Neural crest cell (in vitro differentiated cells): Measurements from ENCODE around the gene ADSS1. TPM values are rescaled to one million over a fixed set of nuclear protein-coding genes. Genes with fewer than 3 reads are reported as not detected.

ENCODE experiments used
- DNase-seq: peaks from one replicate; pipeline ENCODE4 v3.0.0; 2021; ENCODE audit warnings: low read depth, mixed read lengths, low spot score
- H3K27ac Mint-ChIP-seq: one replicate; pipeline ENCODE4 v1.8.0; 2021; ENCODE audit warnings: mild to moderate bottlenecking, mixed read lengths; ENCODE audit not compliant: unreplicated experiment
- H3K27me3 Mint-ChIP-seq: 2 replicates; pipeline ENCODE4 v1.8.0; 2021; ENCODE audit warnings: low read depth, mild to moderate bottlenecking, mixed read lengths
- H3K36me3 Mint-ChIP-seq: 2 replicates; pipeline ENCODE4 v1.8.0; 2021; ENCODE audit warnings: low read depth, mild to moderate bottlenecking, mixed read lengths
- H3K4me1 Mint-ChIP-seq: 2 replicates; pipeline ENCODE4 v1.8.0; 2021; ENCODE audit warnings: mixed read lengths
- H3K4me3 Mint-ChIP-seq: one replicate; pipeline ENCODE4 v1.8.0; 2021; ENCODE audit warnings: mild to moderate bottlenecking, mixed read lengths
- H3K9me3 Mint-ChIP-seq: 2 replicates; pipeline ENCODE4 v1.8.0; 2021; ENCODE audit warnings: mixed read lengths
- total RNA-seq: library from RNA; stranded (reverse); gene quantifications from 2 replicates; pipeline ENCODE4 v1.2.1, GENCODE V29; 2021
- TF ChIP-seq, protein P1 (sequence below): fragments of 200-600 bp; sonication (generic); conservative IDR thresholded peaks from 2 replicates; pipeline ENCODE4 v1.5.0; 2021; ENCODE audit warnings: antibody characterized with exemption, mild to moderate bottlenecking

Gene ADSS1
- total RNA-seq, 1 donor from 2014 or later = 5.0 TPM

DNA sequence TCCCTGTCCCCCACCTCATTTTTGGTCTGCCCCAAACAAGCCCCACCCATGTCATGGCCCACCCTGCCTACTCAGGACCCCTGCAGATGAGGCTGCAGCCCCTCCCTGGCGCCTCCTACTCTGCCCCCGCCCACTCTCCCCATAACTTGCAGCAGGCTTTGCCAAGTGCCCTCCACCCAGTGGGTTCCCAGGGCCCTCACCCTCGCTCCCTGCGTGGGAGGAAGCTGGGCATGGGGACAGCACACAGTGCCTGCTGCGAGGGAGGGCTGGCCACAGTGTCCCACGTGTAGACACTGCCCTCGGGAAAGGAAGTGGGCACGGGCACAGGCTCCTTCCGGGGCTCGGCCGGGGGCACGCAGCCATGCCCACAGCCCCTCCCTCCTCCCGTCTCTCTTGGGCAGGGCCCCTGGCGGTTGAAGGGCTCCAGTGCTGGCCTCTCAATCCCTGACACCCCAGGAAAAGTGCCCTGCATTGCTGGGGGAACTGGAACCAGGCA lies 62.1 kb downstream of the ADSS1 start:
- Mint-ChIP-seq H3K4me3 (no peak overlapping the region), H3K9me3 (no peaks in the 10 kb centered on the region), H3K27ac (no peak overlapping the region), H3K36me3 (no peaks in the 10 kb centered on the region), H3K27me3 (no peaks in the 10 kb centered on the region), H3K4me1 (no peaks in the 10 kb centered on the region)
- TF ChIP-seq, protein P1, sequence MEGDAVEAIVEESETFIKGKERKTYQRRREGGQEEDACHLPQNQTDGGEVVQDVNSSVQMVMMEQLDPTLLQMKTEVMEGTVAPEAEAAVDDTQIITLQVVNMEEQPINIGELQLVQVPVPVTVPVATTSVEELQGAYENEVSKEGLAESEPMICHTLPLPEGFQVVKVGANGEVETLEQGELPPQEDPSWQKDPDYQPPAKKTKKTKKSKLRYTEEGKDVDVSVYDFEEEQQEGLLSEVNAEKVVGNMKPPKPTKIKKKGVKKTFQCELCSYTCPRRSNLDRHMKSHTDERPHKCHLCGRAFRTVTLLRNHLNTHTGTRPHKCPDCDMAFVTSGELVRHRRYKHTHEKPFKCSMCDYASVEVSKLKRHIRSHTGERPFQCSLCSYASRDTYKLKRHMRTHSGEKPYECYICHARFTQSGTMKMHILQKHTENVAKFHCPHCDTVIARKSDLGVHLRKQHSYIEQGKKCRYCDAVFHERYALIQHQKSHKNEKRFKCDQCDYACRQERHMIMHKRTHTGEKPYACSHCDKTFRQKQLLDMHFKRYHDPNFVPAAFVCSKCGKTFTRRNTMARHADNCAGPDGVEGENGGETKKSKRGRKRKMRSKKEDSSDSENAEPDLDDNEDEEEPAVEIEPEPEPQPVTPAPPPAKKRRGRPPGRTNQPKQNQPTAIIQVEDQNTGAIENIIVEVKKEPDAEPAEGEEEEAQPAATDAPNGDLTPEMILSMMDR = no peak
- DNase-seq = no peak

DNA sequence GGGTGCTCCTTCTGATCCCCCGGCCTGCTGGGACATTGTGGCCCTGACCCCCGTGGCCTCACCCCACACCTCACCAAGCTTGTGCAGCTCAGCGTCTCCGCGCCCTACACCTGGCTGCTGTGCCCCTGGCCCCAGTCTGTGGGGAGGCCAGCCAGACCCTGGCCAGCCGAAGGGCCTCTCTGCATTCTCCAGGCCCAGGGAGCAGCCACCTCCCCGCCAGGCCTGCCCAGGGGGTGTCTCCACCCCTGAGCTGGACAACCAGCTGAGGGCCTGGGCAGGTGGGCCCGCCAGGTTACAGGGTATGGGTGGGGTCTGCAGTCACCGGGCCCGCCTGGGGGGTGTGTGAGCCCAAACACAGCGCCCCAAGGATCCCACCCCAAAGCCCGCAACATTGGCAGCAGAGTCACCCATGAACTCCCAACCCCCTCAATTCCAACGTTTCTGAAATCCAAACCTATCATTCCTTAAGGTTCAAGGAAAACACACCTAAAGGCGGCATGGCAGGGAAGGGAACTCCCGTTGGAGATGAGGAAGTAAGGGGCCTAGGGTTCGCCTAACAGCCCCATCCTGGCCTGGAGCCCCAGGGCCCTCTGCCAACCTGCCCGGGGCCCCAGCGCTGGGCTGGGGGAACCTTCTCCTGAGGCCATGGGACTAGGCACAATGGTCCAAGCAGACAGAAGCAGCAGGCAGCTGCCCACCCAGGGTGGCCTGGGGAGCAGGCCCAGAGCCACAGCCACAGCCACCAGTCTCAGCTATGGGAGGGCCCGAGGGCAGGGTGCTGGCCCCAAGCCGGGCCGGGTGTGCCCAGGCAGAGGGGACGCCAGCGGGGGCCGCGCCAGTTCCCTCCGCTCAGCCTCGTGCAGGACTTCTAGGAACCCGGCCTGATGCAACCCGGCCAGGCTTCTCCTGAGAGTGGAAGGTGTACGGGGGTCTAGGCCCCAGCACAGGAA lies 63.0 kb downstream of the ADSS1 start:
- TF ChIP-seq, protein P1 = no peak
- DNase-seq = no peak

DNA sequence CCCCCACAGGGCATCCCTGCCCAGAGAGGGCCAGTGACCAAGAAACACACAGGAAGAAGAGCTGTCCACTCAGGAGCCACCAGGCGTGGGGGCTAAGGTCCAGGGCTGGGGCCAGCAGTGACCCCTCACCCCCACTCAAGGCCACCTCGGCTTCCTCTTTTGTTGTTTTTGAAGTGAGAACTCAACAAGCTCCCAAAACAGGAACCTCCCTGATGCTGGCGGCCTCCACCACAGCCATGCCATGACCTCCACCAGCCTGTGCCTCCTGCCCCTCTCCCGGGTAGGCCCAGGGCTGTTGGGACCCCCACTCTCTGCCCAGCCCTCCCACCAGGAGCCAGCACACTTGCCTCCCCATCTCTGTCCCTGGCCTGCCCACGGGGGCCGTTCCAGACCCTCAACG lies 63.7 kb downstream of the ADSS1 start:
- no peak for DNase-seq
- Mint-ChIP-seq H3K36me3 (no peaks in the 10 kb centered on the region), H3K9me3 (no peaks in the 10 kb centered on the region), H3K27me3 (no peaks in the 10 kb centered on the region), H3K4me1 (peaks cover under 1% of the 10 kb centered on the region), H3K4me3 (no peak overlapping the region), H3K27ac (no peak overlapping the region)
- TF ChIP-seq, protein P1 = no peak

More for the DNA sequence above, 63.0 kb downstream of the ADSS1 start:
- Mint-ChIP-seq H3K27me3 (no peaks in the 10 kb centered on the region), H3K4me1 (no peaks in the 10 kb centered on the region), H3K9me3 (no peaks in the 10 kb centered on the region), H3K36me3 (no peaks in the 10 kb centered on the region), H3K27ac (no peak overlapping the region), H3K4me3 (no peak overlapping the region)

DNA sequence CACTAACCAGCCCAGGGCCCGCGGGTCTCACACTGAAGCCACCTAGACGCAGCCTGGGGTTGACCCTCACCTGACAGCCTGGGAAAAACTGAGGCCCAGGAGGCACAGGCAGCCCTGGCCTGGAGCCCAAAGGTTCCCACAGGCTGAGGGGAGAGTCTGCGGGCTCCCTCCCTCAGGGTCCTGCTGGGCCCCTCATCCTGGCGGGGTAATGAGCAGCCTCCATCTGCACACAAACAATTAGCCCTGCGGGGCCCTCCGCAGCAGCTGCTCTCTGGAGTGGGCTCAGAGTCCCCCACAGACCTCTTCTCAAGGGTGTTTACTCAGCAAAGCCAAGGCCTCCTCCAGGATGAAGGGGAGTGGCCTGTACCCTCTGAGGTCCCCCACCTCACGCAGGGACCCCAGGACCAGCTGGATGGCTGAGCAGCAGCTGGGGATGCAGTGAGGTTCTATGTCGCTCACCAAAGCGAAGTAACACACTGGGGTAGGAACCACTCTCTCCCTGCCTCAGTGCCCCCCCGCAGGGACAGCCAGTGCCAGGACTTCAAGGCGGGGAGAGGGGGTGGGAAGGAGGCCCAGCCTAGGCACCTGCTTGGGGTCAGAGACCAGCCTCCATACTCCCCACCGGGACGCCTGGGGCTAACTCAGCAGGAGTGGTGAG lies 64.3 kb downstream of the ADSS1 start:
- TF ChIP-seq, protein P1 = no peak
- Mint-ChIP-seq H3K27me3 (no peaks in the 10 kb centered on the region), H3K36me3 (no peaks in the 10 kb centered on the region), H3K9me3 (no peaks in the 10 kb centered on the region), H3K4me3 (no peak overlapping the region), H3K27ac (no peak overlapping the region), H3K4me1 (peaks cover 6% of the 10 kb centered on the region)
- no peak for DNase-seq

DNA sequence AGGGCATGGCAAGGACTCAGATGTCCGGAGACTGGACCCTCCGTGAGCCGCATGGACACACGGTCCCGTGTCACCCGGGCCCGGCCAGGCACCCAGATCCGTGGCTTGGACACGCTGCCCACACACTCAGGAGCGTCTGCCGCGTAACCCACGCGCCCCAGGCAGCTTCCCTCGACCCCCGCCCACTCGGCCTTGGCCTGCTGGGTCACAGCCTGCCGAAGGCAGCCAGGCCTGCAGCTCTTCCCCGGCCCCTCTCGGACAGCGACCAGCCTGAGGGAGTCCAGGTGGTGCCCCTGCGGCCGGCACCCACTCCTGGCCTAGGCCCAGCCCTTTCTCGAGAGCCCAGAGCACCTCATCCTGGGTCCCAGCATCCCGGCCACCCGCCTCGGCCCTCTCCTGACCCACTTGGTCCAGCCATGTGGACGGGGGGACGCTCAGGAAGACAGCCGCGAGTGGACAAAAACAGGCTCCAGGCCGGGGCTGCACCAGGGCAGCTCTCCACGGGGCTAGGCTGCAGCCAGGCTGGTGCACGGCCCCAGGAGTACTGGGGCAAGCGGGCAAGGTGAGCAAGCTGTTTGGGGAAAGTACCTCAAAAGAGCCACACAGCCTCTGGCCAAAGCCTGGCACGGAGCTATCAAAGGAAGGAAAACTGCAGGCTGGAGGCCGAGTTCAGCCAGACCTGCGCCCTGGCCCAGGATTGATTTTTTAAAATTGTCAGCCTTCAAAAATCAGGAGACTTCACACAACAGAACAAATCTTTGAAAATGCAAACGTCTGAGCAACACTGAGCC lies 65.0 kb downstream of the ADSS1 start:
- Mint-ChIP-seq H3K27ac (no peak overlapping the region), H3K4me3 (no peak overlapping the region), H3K9me3 (no peaks in the 10 kb centered on the region), H3K4me1 (peaks cover 14% of the 10 kb centered on the region), H3K27me3 (no peaks in the 10 kb centered on the region), H3K36me3 (no peaks in the 10 kb centered on the region)
- DNase-seq = no peak
- TF ChIP-seq, protein P1 = no peak
